B cell (primary cell): ENCODE results near the gene DENND4C. TPM values are rescaled to one million over a fixed set of nuclear protein-coding genes. Genes with fewer than 3 reads are reported as not detected.

Experiments
- ATAC-seq: fragments of 200-7000 bp; cut with Tn5 transposase; one replicate; pipeline ENCODE4 v1.10.0; 2021; ENCODE audit warnings: low read depth, mild to moderate bottlenecking, moderate number of reproducible peaks, moderate library complexity
- CTCF ChIA-PET: fragments of 350-600 bp; sonication (Branson Sonifier 250); formaldehyde crosslinking; loops from one replicate; lab custom pipeline; 2021; ENCODE audit warnings: antibody characterized with exemption, inconsistent platforms; lab: Charles Lee
- POLR2A ChIA-PET: fragments of 350-600 bp; sonication (Branson Sonifier 250); formaldehyde crosslinking; loops from one replicate; lab custom pipeline; 2021; ENCODE audit warnings: antibody characterized with exemption; lab: Charles Lee
- DNase-seq: peaks from one replicate; pipeline ENCODE4 v3.0.0; 2013
- H2AFZ ChIP-seq: 2 replicates; pipeline ENCODE4 v1.6.1; 2012; ENCODE audit warnings: mild to moderate bottlenecking, low read depth, low read length; ENCODE audit not compliant: insufficient read depth, poor library complexity, severe bottlenecking
- H3K27ac ChIP-seq, 2 donors: 1 replicate in 1 of 2; 2 replicates in 1 of 2; pipeline ENCODE4 v1.5.1; 2012 to 2013; ENCODE audit warnings: low read length in 2 of 2, mild to moderate bottlenecking in 2 of 2, moderate library complexity in 1 of 2
- H3K27me3 ChIP-seq, 4 experiments: fragments of 200-600 bp in 1 of 4; sonication (generic) in 1 of 4; replicated peaks in 1 of 4; 1 replicate in 2 of 4; 2 replicates in 2 of 4; pipeline versions ENCODE4 v1.6.1 to v1.7.0; 2013 to 2016; ENCODE audit warnings: low read length in 3 of 4, mild to moderate bottlenecking in 2 of 4, mixed read lengths in 1 of 4, moderate library complexity in 1 of 4; ENCODE audit not compliant: insufficient read depth in 4 of 4, control insufficient read depth in 3 of 4; ENCODE audit errors: control extremely low read depth in 1 of 4
- H3K36me3 ChIP-seq, 2 experiments: replicated peaks in 1 of 2; 1 replicate in 1 of 2; 2 replicates in 1 of 2; pipeline versions ENCODE4 v1.6.1 to v1.7.1; 2013; ENCODE audit warnings: low read length in 1 of 2; ENCODE audit not compliant: insufficient read depth in 2 of 2, control insufficient read depth in 1 of 2; ENCODE audit errors: control extremely low read depth in 1 of 2, extremely low read depth in 1 of 2
- H3K4me1 ChIP-seq, 2 donors: fragments of 200-600 bp in 1 of 2; sonication (generic) in 1 of 2; 1 replicate in 1 of 2; 2 replicates in 1 of 2; pipeline versions ENCODE4 v1.5.1 to v1.6.1; 2013 to 2017; ENCODE audit warnings: low read length in 2 of 2; ENCODE audit not compliant: control insufficient read depth in 2 of 2, insufficient read depth in 2 of 2
- H3K4me2 ChIP-seq: replicated peaks from 2 replicates; pipeline ENCODE3; 2012; ENCODE audit warnings: mild to moderate bottlenecking, low read depth, low read length; ENCODE audit not compliant: poor library complexity, severe bottlenecking
- H3K4me3 ChIP-seq, 5 experiments: fragments of 200-600 bp in 1 of 5; sonication (generic) in 1 of 5; 1 replicate in 3 of 5; 2 replicates in 2 of 5; pipeline versions ENCODE4 v1.5.1 to v1.7.0; 2011 to 2016; ENCODE audit warnings: low read length in 4 of 5, mild to moderate bottlenecking in 4 of 5, low read depth in 2 of 5, control low read depth in 1 of 5, moderate library complexity in 1 of 5; ENCODE audit not compliant: insufficient read depth in 1 of 5; ENCODE audit errors: control extremely low read depth in 1 of 5, extremely low read depth in 1 of 5
- H3K79me2 ChIP-seq: fragments of 200-600 bp; sonication (generic); one replicate; pipeline ENCODE4 v1.6.0; 2016; ENCODE audit warnings: low read length; ENCODE audit not compliant: control insufficient read depth, insufficient read depth
- H3K9ac ChIP-seq: fragments of 200-600 bp; sonication (generic); 2 replicates; pipeline ENCODE4 v1.6.1; 2017; ENCODE audit warnings: mild to moderate bottlenecking, low read length, moderate library complexity
- H3K9me3 ChIP-seq, 3 donors: one replicate each; pipeline versions ENCODE4 v1.6.1 to v1.7.1; 2013; ENCODE audit warnings: low read length in 2 of 3; ENCODE audit not compliant: control insufficient read depth in 2 of 3, insufficient read depth in 1 of 3; ENCODE audit errors: control extremely low read depth in 1 of 3
- H4K20me1 ChIP-seq: 2 replicates; pipeline ENCODE4 v1.6.0; 2012; ENCODE audit warnings: mild to moderate bottlenecking, low read length; ENCODE audit not compliant: insufficient read depth, control insufficient read depth, poor library complexity, severe bottlenecking
- H3K27ac Mint-ChIP-seq: one replicate; pipeline ENCODE4 v1.8.0; 2021; ENCODE audit warnings: mixed read lengths
- H3K27me3 Mint-ChIP-seq: one replicate; pipeline ENCODE4 v1.8.0; 2021; ENCODE audit warnings: mixed read lengths
- H3K4me1 Mint-ChIP-seq: one replicate; pipeline ENCODE4 v1.8.0; 2021; ENCODE audit warnings: mixed read lengths
- H3K4me3 Mint-ChIP-seq: one replicate; pipeline ENCODE4 v1.8.0; 2021; ENCODE audit warnings: mixed read lengths
- H3K9me3 Mint-ChIP-seq: one replicate; pipeline ENCODE4 v1.8.0; 2022; ENCODE audit warnings: mixed read lengths; ENCODE audit not compliant: insufficient read depth
- CTCF ChIP-seq: fragments of 200-600 bp; IDR thresholded peaks from one replicate; pipeline ENCODE4 v1.8.0; 2022; ENCODE audit warnings: antibody characterized with exemption, mild to moderate bottlenecking
- EZH2 ChIP-seq: IDR thresholded peaks from 2 replicates; pipeline ENCODE4 v1.6.1; 2012; ENCODE audit warnings: borderline replicate concordance, low read depth, mild to moderate bottlenecking, moderate library complexity, low read length; ENCODE audit not compliant: insufficient read depth, poor library complexity, severe bottlenecking
- WGBS: methylation state at CpG from one replicate; pipeline ENCODE4 v1.1.5; 2013; ENCODE audit warnings: missing lambda C conversion rate; ENCODE audit not compliant: insufficient coverage; 5-methylcytosine and 5-hydroxymethylcytosine counted together
- intact Hi-C: fragments of 100-400 bp; cut with micrococcal nuclease; formaldehyde crosslinking; loops from one replicate; pipeline ENCODE4 v1.10.0; 2022
- polyA plus RNA-seq: library from polyadenylated mRNA; depleted of rRNA; stranded (reverse); fragments of >200 nt; gene quantifications from 2 replicates; pipeline ENCODE4 v1.2.3, GENCODE V29; 2012
- total RNA-seq, 2 donors: library from RNA; stranded (reverse); fragments of 120-200 nt in 1 of 2; gene quantifications; 1 replicate in 1 of 2; 2 replicates in 1 of 2; pipeline versions ENCODE4 v1.2.3 to v1.2.4, GENCODE V29; 2013 to 2022

The DENND4C gene
- total and polyA plus RNA-seq, 2 donors (not counting 1 experiment from before 2014, with no cell fraction given) = 9.9 to 52.4 TPM

- WGBS = no CpG with 5 or more reads among the region's 1 CpG
- Histone ChIP-seq H4K20me1 (no peaks in the 10 kb centered on the region), H3K27me3 (no peaks in the 10 kb centered on the region), H3K36me3 (peaks cover 0 to 6% of the 10 kb centered on the region in 2 experiments), H3K27ac (no peak overlapping the region), H2AFZ (no peak overlapping the region), H3K9me3 (no peaks in the 10 kb centered on the region), H3K9ac (no peak overlapping the region), H3K4me3 (no peak overlapping the region), H3K4me1 (no peaks in the 10 kb centered on the region), H3K4me2 (no peak overlapping the region), H3K79me2 (no peaks in the 10 kb centered on the region)
- H3K9me3 Mint-ChIP-seq = no peaks in the 10 kb centered on the region
- H3K4me3 Mint-ChIP-seq = no peak overlapping the region
- ChIA-PET POLR2A (no interaction called here), CTCF (no interaction called here)
- intact Hi-C loops = no loop called here
- no peak for ATAC-seq
- H3K27me3 Mint-ChIP-seq = no peaks in the 10 kb centered on the region
- no peak for DNase-seq
- no peaks in the 10 kb centered on the region for H3K4me1 Mint-ChIP-seq
- TF ChIP-seq EZH2 (no peak), CTCF (no peak)
- H3K27ac Mint-ChIP-seq = no peak overlapping the region
Measured at GRCh38 chr9:19310246-19310645, 79.8 kb downstream of the DENND4C start.

- no peak for DNase-seq
- POLR2A ChIA-PET = no interaction called here
- Mint-ChIP-seq H3K4me3 (no peak overlapping the region), H3K27ac (no peak overlapping the region), H3K27me3 (no peaks in the 10 kb centered on the region), H3K9me3 (no peaks in the 10 kb centered on the region), H3K4me1 (no peaks in the 10 kb centered on the region)
- no peaks in the 10 kb centered on the region for H3K4me1 ChIP-seq
- no peak overlapping the region for H3K4me2 ChIP-seq
- intact Hi-C loops = no loop called here
- H3K27ac ChIP-seq = no peak overlapping the region
- no peak overlapping the region for H3K9ac ChIP-seq
- CTCF ChIA-PET = interaction anchor here (1.3 kb wide), 1 partner anchor 14 kb away, joined by 4 read pairs; no protein-coding TSS in a partner anchor
- no peaks in the 10 kb centered on the region for H3K27me3 ChIP-seq
- H3K4me3 ChIP-seq = no peak overlapping the region
- H2AFZ ChIP-seq = no peak overlapping the region
- ATAC-seq = no peak
- H4K20me1 ChIP-seq = no peaks in the 10 kb centered on the region
- H3K79me2 ChIP-seq = no peaks in the 10 kb centered on the region
- peaks cover 1 to 5% of the 10 kb centered on the region in 2 experiments for H3K36me3 ChIP-seq
- no peak for TF ChIP-seq CTCF
- 100% methylated on average over 1 of the region's 3 CpGs for WGBS
- no peaks in the 10 kb centered on the region for H3K9me3 ChIP-seq
Measured at GRCh38 chr9:19313573-19313972, 83.1 kb downstream of the DENND4C start.
